AG10803 (cell line): ENCODE data around the gene GALNT10.

Source experiments
- DNase-seq: peaks from one replicate; pipeline ENCODE4 v3.0.0; 2010; ENCODE audit warnings: low read depth
- H3K4me3 ChIP-seq: 2 replicates; pipeline ENCODE4 v1.5.1; 2011; ENCODE audit warnings: mild to moderate bottlenecking, low read length, control low read depth
- TF ChIP-seq, protein P1 (sequence below): conservative IDR thresholded peaks from 2 replicates; pipeline ENCODE4 v1.5.1; 2011; ENCODE audit warnings: mild to moderate bottlenecking, low read length, control low read depth, inconsistent platforms

GALNT10 gene

GRCh38 chr5:154410008-154410407, 219.5 kb downstream of the GALNT10 start:
- DNase-seq = no peak
- no peak overlapping the region for H3K4me3 ChIP-seq
- TF ChIP-seq, protein P1, sequence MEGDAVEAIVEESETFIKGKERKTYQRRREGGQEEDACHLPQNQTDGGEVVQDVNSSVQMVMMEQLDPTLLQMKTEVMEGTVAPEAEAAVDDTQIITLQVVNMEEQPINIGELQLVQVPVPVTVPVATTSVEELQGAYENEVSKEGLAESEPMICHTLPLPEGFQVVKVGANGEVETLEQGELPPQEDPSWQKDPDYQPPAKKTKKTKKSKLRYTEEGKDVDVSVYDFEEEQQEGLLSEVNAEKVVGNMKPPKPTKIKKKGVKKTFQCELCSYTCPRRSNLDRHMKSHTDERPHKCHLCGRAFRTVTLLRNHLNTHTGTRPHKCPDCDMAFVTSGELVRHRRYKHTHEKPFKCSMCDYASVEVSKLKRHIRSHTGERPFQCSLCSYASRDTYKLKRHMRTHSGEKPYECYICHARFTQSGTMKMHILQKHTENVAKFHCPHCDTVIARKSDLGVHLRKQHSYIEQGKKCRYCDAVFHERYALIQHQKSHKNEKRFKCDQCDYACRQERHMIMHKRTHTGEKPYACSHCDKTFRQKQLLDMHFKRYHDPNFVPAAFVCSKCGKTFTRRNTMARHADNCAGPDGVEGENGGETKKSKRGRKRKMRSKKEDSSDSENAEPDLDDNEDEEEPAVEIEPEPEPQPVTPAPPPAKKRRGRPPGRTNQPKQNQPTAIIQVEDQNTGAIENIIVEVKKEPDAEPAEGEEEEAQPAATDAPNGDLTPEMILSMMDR = no peak

DNA sequence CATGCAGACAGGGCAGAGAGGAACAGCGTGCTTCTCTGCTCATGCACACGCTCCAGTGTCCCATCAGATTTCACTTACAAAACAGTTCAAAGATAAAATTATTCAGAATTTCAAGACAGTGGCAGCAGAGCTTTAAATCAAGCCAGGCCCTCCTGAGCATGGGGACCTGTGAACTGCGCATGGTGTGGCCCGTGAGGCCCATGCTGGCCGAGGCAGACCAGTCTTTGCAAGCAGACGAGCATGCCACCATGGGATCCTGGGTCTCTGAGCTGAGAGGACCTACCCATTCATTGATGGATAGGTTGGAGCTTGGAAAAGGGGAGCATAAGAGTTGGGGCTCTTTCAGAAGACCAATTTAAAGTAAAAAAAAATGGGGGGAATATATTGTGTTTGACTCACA, 220.3 kb downstream of the GALNT10 start:
- H3K4me3 ChIP-seq = no peak overlapping the region
- TF ChIP-seq, protein P1 = no peak
- DNase-seq = no peak

DNA sequence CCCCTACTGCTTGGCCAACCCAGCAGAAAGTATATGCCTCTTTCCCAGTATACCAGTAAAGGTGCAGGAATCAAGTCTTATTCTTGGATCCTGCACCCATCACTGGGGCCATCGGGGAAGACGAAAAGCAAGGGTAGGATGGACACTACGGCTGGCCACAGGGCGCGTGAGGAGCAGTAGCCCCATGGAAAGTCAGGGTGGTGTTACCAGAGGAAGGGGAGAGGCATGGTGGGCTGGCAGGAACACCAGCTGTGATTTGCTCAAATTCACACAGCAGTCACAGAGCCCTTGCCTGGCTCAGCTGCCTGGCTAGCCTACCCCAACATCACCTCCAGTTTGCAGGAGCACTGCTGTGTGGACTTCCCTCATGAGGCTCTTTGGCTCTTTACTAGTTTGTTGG, 220.8 kb downstream of the GALNT10 start:
- TF ChIP-seq, protein P1 = no peak
- no peak for DNase-seq
- no peak overlapping the region for H3K4me3 ChIP-seq

- no peak overlapping the region for H3K4me3 ChIP-seq
- TF ChIP-seq, protein P1 = no peak
- no peak for DNase-seq
Observed at GRCh38 chr5:154412316-154412715, 221.8 kb downstream of the GALNT10 start.

- TF ChIP-seq, protein P1 = no peak
- no peak overlapping the region for H3K4me3 ChIP-seq
- DNase-seq = no peak
Observed at GRCh38 chr5:154412925-154413324, 222.4 kb downstream of the GALNT10 start.

DNA sequence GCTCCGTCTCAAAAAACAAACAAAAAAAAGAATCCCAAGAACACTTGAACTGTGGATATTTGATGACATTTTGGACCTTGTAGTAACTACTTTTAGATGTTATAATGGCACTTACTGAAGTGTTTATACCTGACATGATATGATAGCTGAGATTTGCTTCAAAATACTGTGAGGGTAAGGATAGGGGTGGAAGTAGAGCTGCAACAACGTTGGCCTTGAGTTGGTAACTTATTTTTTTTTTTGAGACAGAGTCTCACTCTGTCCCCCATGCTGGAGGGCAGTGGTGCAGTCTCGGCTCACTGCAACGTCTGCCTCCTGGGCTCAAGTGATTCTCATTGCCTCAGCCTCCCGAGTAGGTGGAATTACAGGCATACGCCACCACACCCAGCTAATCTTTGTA, 224.6 kb downstream of the GALNT10 start:
- DNase-seq = no peak
- H3K4me3 ChIP-seq = no peak overlapping the region
- TF ChIP-seq, protein P1 = no peak

GRCh38 chr5:154418344-154418820, 227.8 kb downstream of the GALNT10 start:
- no peak overlapping the region for H3K4me3 ChIP-seq
- peak; percentile 53 for DNase-seq
- TF ChIP-seq, protein P1 = no peak
